NCI-H128 (cell line): Measurements from ENCODE around the gene IPCEF1.

Experiments
- DNase-seq: peaks from one replicate; lab custom pipeline; 2025; ENCODE audit not compliant: unreplicated experiment; lab: John Stamatoyannopoulos, UW

IPCEF1 gene

GRCh38 chr6:154117485-154117884 lies 239.1 kb downstream of the IPCEF1 start:
- no peak for DNase-seq

GRCh38 chr6:154113392-154113791 lies 243.2 kb downstream of the IPCEF1 start:
- no peak for DNase-seq

GRCh38 chr6:154112181-154112809 lies 244.3 kb downstream of the IPCEF1 start:
- no peak for DNase-seq

- DNase-seq, result no peak
These were observed 245.6 kb downstream of the IPCEF1 start for GRCh38 chr6:154111025-154111424.

- no peak for DNase-seq
These were observed 250.4 kb downstream of the IPCEF1 start for GRCh38 chr6:154106251-154106650.
